Neural progenitor cell (in vitro differentiated cells): Measurements from ENCODE around the gene GATA2.

Experiments
- CTCF ChIP-seq: fragments of 200-600 bp; sonication (generic); IDR thresholded peaks from 2 replicates; pipeline ENCODE4 v1.5.1; 2017; ENCODE audit warnings: antibody characterized with exemption, mild to moderate bottlenecking
- EZH2 ChIP-seq: fragments of 200-600 bp; sonication (generic); IDR thresholded peaks from 2 replicates; pipeline ENCODE4 v1.6.1; 2017; ENCODE audit warnings: antibody characterized with exemption, mild to moderate bottlenecking, moderate library complexity

GRCh38 chr3:128463354-128463753 lies 29.6 kb downstream of the GATA2 start:
- TF ChIP-seq EZH2 (no peak), CTCF (no peak)
